ENCODE data around the gene FRA10AC1. TPM values are rescaled to one million over a fixed set of nuclear protein-coding genes. Genes with fewer than 3 reads are reported as not detected.

Gene FRA10AC1
- total and polyA plus RNA-seq, 2 of the 13 experiments (the other 11 are each of a cell fraction or from before 2014, with no cell fraction given) = 5.3 to 7.4 TPM

- TF ChIP-seq UBTF (CRISPR knock-in tag; IDR thresholded peaks at IDR 0.05) (peak; percentile 90), ZNF275 (CRISPR knock-in tag; IDR thresholded peaks at IDR 0.05; ENCODE audit: borderline replicate concordance) (peak; percentile 77; the same call in 1 of the 2 replicates), ZNF503 (CRISPR knock-in tag; IDR thresholded peaks at IDR 0.05) (peak; percentile 58; the same call in 1 of the 2 replicates), CREM (IDR thresholded peaks at IDR 0.05) (peak; percentile 73), CREM (CRISPR knock-in tag; IDR thresholded peaks at IDR 0.05) (no peak), MXD3 (CRISPR knock-in tag; IDR thresholded peaks at IDR 0.05) (peak; percentile 69), ZNF263 (CRISPR knock-in tag; IDR thresholded peaks at IDR 0.05) (0 out of 2 replicates have a peak, but pooled peaks have one; percentile 42), ZNF235 (CRISPR knock-in tag; IDR thresholded peaks at IDR 0.05; ENCODE audit: borderline replicate concordance) (no peak), CEBPZ (IDR thresholded peaks at IDR 0.05; ENCODE audit: low read length) (no peak), NBN (conservative IDR thresholded peaks at IDR 0.05) (no peak), ERF (CRISPR knock-in tag; IDR thresholded peaks at IDR 0.05) (peak; percentile 84), ZNF768 (CRISPR knock-in tag; IDR thresholded peaks at IDR 0.05) (peak; percentile 86), ZMYM3 (CRISPR knock-in tag; IDR thresholded peaks at IDR 0.05) (peak; percentile 84), ZNF770 (CRISPR knock-in tag; IDR thresholded peaks at IDR 0.05) (peak; percentile 47), ZNF432 (CRISPR knock-in tag; IDR thresholded peaks at IDR 0.05; ENCODE audit: borderline replicate concordance) (no peak), GATAD1 (CRISPR knock-in tag; IDR thresholded peaks at IDR 0.05) (peak; percentile 96)
These were observed at the start of gene FRA10AC1 (continued) for GRCh38 chr10:93702210-93703001.

Data from HepG2 (cell line).